KMS-11 (cell line): Measurements from ENCODE around the gene PBLD.

Experiments
- H2AFZ ChIP-seq: fragments of 200-600 bp; sonication (generic); 2 replicates; pipeline ENCODE4 v1.6.1; 2016; ENCODE audit warnings: antibody characterized with exemption, mixed run types, low read depth
- H3K27ac ChIP-seq: fragments of 200-600 bp; sonication (generic); 2 replicates; pipeline ENCODE4 v1.6.1; 2016; ENCODE audit warnings: mild to moderate bottlenecking, mixed run types
- H3K27me3 ChIP-seq: fragments of 200-600 bp; sonication (generic); 2 replicates; pipeline ENCODE4 v1.6.1; 2017; ENCODE audit warnings: mild to moderate bottlenecking, low read depth, mixed run types, moderate library complexity; ENCODE audit not compliant: insufficient read depth
- H3K36me3 ChIP-seq: fragments of 200-600 bp; sonication (generic); 2 replicates; pipeline ENCODE4 v1.6.1; 2017; ENCODE audit warnings: mild to moderate bottlenecking, mixed run types; ENCODE audit not compliant: insufficient read depth
- H3K4me1 ChIP-seq: fragments of 200-600 bp; sonication (generic); 2 replicates; pipeline ENCODE4 v1.6.1; 2016; ENCODE audit warnings: mild to moderate bottlenecking, low read depth, mixed run types; ENCODE audit not compliant: poor library complexity, severe bottlenecking
- H3K4me2 ChIP-seq: fragments of 200-600 bp; sonication (generic); 2 replicates; pipeline ENCODE4 v1.7.0; 2016; ENCODE audit warnings: mild to moderate bottlenecking, mixed run types
- H3K4me3 ChIP-seq: fragments of 200-600 bp; sonication (generic); IDR thresholded peaks from 2 replicates; pipeline ENCODE4 v1.6.1; 2017; ENCODE audit warnings: low read depth, low read length, mixed read lengths; ENCODE audit not compliant: insufficient read depth
- H3K79me2 ChIP-seq: fragments of 200-600 bp; sonication (generic); 2 replicates; pipeline ENCODE4 v1.6.1; 2016; ENCODE audit warnings: low read depth, mixed run types; ENCODE audit not compliant: insufficient read depth
- H3K9ac ChIP-seq: fragments of 200-600 bp; sonication (generic); 2 replicates; pipeline ENCODE4 v1.6.1; 2016; ENCODE audit warnings: mild to moderate bottlenecking, mixed run types
- H4K20me1 ChIP-seq: fragments of 200-600 bp; sonication (generic); 2 replicates; pipeline ENCODE4 v1.6.1; 2016; ENCODE audit warnings: mild to moderate bottlenecking, mixed run types; ENCODE audit not compliant: insufficient read depth
- TF ChIP-seq, protein P1 (sequence below): fragments of 200-600 bp; sonication (generic); conservative IDR thresholded peaks from 2 replicates; pipeline ENCODE4 v1.6.1; 2017; ENCODE audit warnings: low read depth, mild to moderate bottlenecking, antibody characterized with exemption, low read length, moderate library complexity, mixed read lengths

The PBLD gene

GRCh38 chr10:68239596-68240150 is 93.1 kb downstream of the PBLD start:
- no peak overlapping the region; the same call in 1 of the 2 replicates for H3K9ac ChIP-seq
- H3K4me2 ChIP-seq = peak overlapping the region; percentile 53
- no peaks in the 10 kb centered on the region for H3K36me3 ChIP-seq
- no peaks in the 10 kb centered on the region for H3K79me2 ChIP-seq
- TF ChIP-seq, protein P1, sequence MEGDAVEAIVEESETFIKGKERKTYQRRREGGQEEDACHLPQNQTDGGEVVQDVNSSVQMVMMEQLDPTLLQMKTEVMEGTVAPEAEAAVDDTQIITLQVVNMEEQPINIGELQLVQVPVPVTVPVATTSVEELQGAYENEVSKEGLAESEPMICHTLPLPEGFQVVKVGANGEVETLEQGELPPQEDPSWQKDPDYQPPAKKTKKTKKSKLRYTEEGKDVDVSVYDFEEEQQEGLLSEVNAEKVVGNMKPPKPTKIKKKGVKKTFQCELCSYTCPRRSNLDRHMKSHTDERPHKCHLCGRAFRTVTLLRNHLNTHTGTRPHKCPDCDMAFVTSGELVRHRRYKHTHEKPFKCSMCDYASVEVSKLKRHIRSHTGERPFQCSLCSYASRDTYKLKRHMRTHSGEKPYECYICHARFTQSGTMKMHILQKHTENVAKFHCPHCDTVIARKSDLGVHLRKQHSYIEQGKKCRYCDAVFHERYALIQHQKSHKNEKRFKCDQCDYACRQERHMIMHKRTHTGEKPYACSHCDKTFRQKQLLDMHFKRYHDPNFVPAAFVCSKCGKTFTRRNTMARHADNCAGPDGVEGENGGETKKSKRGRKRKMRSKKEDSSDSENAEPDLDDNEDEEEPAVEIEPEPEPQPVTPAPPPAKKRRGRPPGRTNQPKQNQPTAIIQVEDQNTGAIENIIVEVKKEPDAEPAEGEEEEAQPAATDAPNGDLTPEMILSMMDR = no peak
- H3K4me1 ChIP-seq = peaks cover 16% of the 10 kb centered on the region
- peak overlapping the region; percentile 47; the same call in 1 of the 2 replicates for H3K27ac ChIP-seq
- H2AFZ ChIP-seq = peak overlapping the region; percentile 73
- H3K4me3 ChIP-seq = no peak overlapping the region
- no peaks in the 10 kb centered on the region for H4K20me1 ChIP-seq
- no peaks in the 10 kb centered on the region for H3K27me3 ChIP-seq

DNA sequence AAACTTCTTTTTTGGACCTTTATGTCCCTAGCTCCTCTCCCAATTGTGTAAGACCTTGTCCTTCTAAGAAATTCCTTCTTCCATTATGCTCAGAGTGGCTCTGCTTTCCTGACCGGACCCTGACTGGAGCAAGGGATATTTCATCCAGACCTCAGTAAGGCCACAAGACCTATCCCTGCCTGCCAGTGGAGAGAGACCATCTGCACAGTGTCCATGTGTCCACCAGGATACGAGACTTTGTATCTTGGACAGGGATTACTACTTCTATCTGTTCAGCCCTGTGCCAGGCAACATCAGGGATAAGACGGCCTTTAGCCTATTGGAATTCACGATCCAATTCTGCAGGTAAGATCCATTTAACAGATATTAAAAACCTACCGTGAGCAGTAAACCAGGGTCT is 93.7 kb downstream of the PBLD start:
- peak overlapping the region; percentile 47; the same call in 1 of the 2 replicates for H3K27ac ChIP-seq
- no peak overlapping the region for H3K4me3 ChIP-seq
- TF ChIP-seq, protein P1 = no peak
- peaks cover 16% of the 10 kb centered on the region for H3K4me1 ChIP-seq
- no peaks in the 10 kb centered on the region for H3K79me2 ChIP-seq
- H3K9ac ChIP-seq = no peak overlapping the region; the same call in 1 of the 2 replicates
- H3K36me3 ChIP-seq = no peaks in the 10 kb centered on the region
- peak overlapping the region; percentile 73 for H2AFZ ChIP-seq
- no peaks in the 10 kb centered on the region for H3K27me3 ChIP-seq
- no peaks in the 10 kb centered on the region for H4K20me1 ChIP-seq
- peak overlapping the region; percentile 53 for H3K4me2 ChIP-seq

GRCh38 chr10:68238371-68238770 is 94.4 kb downstream of the PBLD start:
- no peaks in the 10 kb centered on the region for H3K36me3 ChIP-seq
- no peak overlapping the region for H2AFZ ChIP-seq
- H3K27me3 ChIP-seq = no peaks in the 10 kb centered on the region
- no peaks in the 10 kb centered on the region for H4K20me1 ChIP-seq
- H3K4me3 ChIP-seq = no peak overlapping the region
- H3K27ac ChIP-seq = no peak overlapping the region
- H3K79me2 ChIP-seq = no peaks in the 10 kb centered on the region
- H3K4me1 ChIP-seq = peaks cover 16% of the 10 kb centered on the region
- TF ChIP-seq, protein P1 = no peak
- no peak overlapping the region for H3K4me2 ChIP-seq
- H3K9ac ChIP-seq = no peak overlapping the region

DNA sequence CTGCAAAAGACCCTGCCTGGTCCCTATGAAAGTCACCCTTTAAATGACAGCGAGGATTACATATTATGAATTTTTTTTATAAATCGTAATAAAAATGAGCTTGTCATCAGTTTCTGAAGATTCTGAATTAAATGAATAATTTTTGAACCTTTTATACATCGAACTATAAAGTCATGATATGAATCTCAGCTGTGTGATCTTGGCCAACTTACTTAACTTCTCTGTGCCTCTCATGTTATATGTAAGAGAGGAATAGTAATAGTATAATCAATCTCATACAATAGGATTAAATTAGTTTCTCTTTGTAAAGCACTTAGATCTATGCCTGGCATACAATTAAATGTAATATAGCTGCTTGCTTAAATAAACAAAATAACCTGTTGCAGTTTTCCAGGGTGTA is 95.6 kb downstream of the PBLD start:
- H3K27me3 ChIP-seq = no peaks in the 10 kb centered on the region
- no peaks in the 10 kb centered on the region for H3K36me3 ChIP-seq
- no peaks in the 10 kb centered on the region for H4K20me1 ChIP-seq
- no peak overlapping the region for H2AFZ ChIP-seq
- H3K27ac ChIP-seq = no peak overlapping the region
- no peaks in the 10 kb centered on the region for H3K79me2 ChIP-seq
- TF ChIP-seq, protein P1 = no peak
- no peak overlapping the region for H3K4me3 ChIP-seq
- no peak overlapping the region for H3K9ac ChIP-seq
- H3K4me2 ChIP-seq = no peak overlapping the region
- H3K4me1 ChIP-seq = peaks cover 16% of the 10 kb centered on the region
